ENCODE measurements around the gene JAK3.
"Not testable (repeated sequence)": the region's sequence is repeated elsewhere in the genome, so short reads cannot be mapped to it uniquely, and the experiment has no call there.

GRCh38 chr19:17777840-17778239 is 69.9 kb downstream of the JAK3 start:
- TF ChIP-seq POLR2AphosphoS5 (IDR thresholded peaks at IDR 0.05; ENCODE audit: borderline replicate concordance, low read depth, low read length); EZH2 (IDR thresholded peaks at IDR 0.05); FOXP2 (optimal IDR thresholded peaks at IDR 0.05; ENCODE audit: control extremely low read depth, extremely low read length, insufficient read depth): not testable (repeated sequence)

Data from SK-N-MC (cell line).